Stimulated activated CD8-positive, alpha-beta memory T cell treated with anti-CD3 and anti-CD28 coated beads, Interleukin-12 subunit alpha, Interleukin-12 subunit beta, amount 100 ng/mL, for 4 hours (primary cell): ENCODE data around the gene G3BP1.
"Not testable (repeated sequence)": the region's sequence is repeated elsewhere in the genome, so short reads cannot be mapped to it uniquely, and the experiment has no call there.

Experiments
- DNase-seq: peaks from one replicate; pipeline ENCODE4 v3.0.0-alpha.2; 2020; ENCODE audit warnings: low read depth

Gene G3BP1

GRCh38 chr5:151771259-151772028 lies at the start of gene G3BP1:
G3BP1 (plus strand) TSS chr5:151771954; CDS start chr5:151786621, 14,667 bp downstream.
- DNase-seq: peak; percentile 96

- DNase-seq: no peak
These were observed 49.2 kb upstream of the G3BP1 start for GRCh38 chr5:151722546-151722945.

- no peak for DNase-seq
These were observed 47.4 kb upstream of the G3BP1 start for GRCh38 chr5:151724360-151724759.

- DNase-seq: not testable (repeated sequence)
These were observed 42.2 kb upstream of the G3BP1 start for GRCh38 chr5:151729597-151729996.

- no peak for DNase-seq
These were observed 41.4 kb upstream of the G3BP1 start for GRCh38 chr5:151730381-151730780.

GRCh38 chr5:151733358-151734063 lies 38.2 kb upstream of the G3BP1 start:
- DNase-seq: no peak

- no peak for DNase-seq
These were observed 37.7 kb upstream of the G3BP1 start for GRCh38 chr5:151734064-151734408.

- DNase-seq: no peak
These were observed 36.1 kb upstream of the G3BP1 start for GRCh38 chr5:151735646-151736045.

- DNase-seq: no peak
These were observed 34.3 kb upstream of the G3BP1 start for GRCh38 chr5:151737431-151737830.

GRCh38 chr5:151738125-151738848 lies 33.5 kb upstream of the G3BP1 start:
- DNase-seq: no peak

GRCh38 chr5:151739395-151739794 lies 32.4 kb upstream of the G3BP1 start:
- DNase-seq: no peak

GRCh38 chr5:151739939-151740335 lies 31.8 kb upstream of the G3BP1 start:
- no peak for DNase-seq

GRCh38 chr5:151740336-151740942 lies 31.3 kb upstream of the G3BP1 start:
- peak; percentile 8 for DNase-seq

GRCh38 chr5:151740958-151741373 lies 30.8 kb upstream of the G3BP1 start:
- no peak for DNase-seq

- no peak for DNase-seq
These were observed 29.9 kb upstream of the G3BP1 start for GRCh38 chr5:151741678-151742423.

- DNase-seq: no peak
These were observed 28.9 kb upstream of the G3BP1 start for GRCh38 chr5:151742870-151743294.

GRCh38 chr5:151743530-151743929 lies 28.2 kb upstream of the G3BP1 start:
- DNase-seq: no peak

- peak; percentile 22 for DNase-seq
These were observed 26.6 kb upstream of the G3BP1 start for GRCh38 chr5:151745071-151745705.

GRCh38 chr5:151750121-151750520 lies 21.6 kb upstream of the G3BP1 start:
- no peak for DNase-seq

- no peak for DNase-seq
These were observed 20.7 kb upstream of the G3BP1 start for GRCh38 chr5:151751091-151751490.

- no peak for DNase-seq
These were observed 20.2 kb upstream of the G3BP1 start for GRCh38 chr5:151751593-151751992.
